Cardiac muscle cell (in vitro differentiated cells and primary cell): ENCODE data around the gene PRAMEF15. TPM values are rescaled to one million over a fixed set of nuclear protein-coding genes. Genes with fewer than 3 reads are reported as not detected.
"Not testable (repeated sequence)": the region's sequence is repeated elsewhere in the genome, so short reads cannot be mapped to it uniquely, and the experiment has no call there.

Experiments
- DNase-seq, 2 donors: peaks; one replicate each; pipeline versions ENCODE4 v3.0.0 to v3.0.0-alpha.2; 2010 to 2017; ENCODE audit warnings: low read depth in 1 of 2, low spot score in 1 of 2
- H3K27ac ChIP-seq: fragments of 200-600 bp; sonication (generic); 2 replicates; pipeline ENCODE4 v1.5.1; 2016
- H3K27me3 ChIP-seq: fragments of 200-600 bp; sonication (generic); 2 replicates; pipeline ENCODE4 v1.6.0; 2016; ENCODE audit warnings: control low read depth
- H3K36me3 ChIP-seq: fragments of 200-600 bp; sonication (generic); 2 replicates; pipeline ENCODE4 v1.5.1; 2016; ENCODE audit warnings: control low read depth
- H3K4me1 ChIP-seq: fragments of 200-600 bp; sonication (generic); 2 replicates; pipeline ENCODE4 v1.8.1; 2017; ENCODE audit warnings: low read depth, mild to moderate bottlenecking, mixed run types
- H3K4me3 ChIP-seq: fragments of 200-600 bp; sonication (generic); 2 replicates; pipeline ENCODE4 v1.5.1; 2016; ENCODE audit warnings: mild to moderate bottlenecking
- H3K9me3 ChIP-seq: fragments of 200-600 bp; sonication (generic); 2 replicates; pipeline ENCODE4 v1.5.1; 2017; ENCODE audit warnings: low read depth, mild to moderate bottlenecking, control low read depth
- CTCF ChIP-seq: IDR thresholded peaks from 2 replicates; pipeline ENCODE4 v1.5.1; 2012; ENCODE audit warnings: low read depth, mild to moderate bottlenecking, low read length
- polyA plus RNA-seq: library from polyadenylated mRNA; unstranded; fragments of >200 nt; fragmentation: Nextera tagmentation; extraction: Ambion mirVana; gene quantifications from 2 replicates; pipeline ENCODE4 v1.2.1, GENCODE V29; 2016
- total RNA-seq: library from RNA; depleted of rRNA; stranded (reverse); fragments of >200 nt; gene quantifications from 2 replicates; pipeline ENCODE4 v1.2.3, GENCODE V29; 2016

PRAMEF15 gene
- total and polyA plus RNA-seq, 2 experiments from 2014 or later = not detected

- not testable (repeated sequence) for H3K9me3 ChIP-seq, H3K4me3 ChIP-seq, H3K4me1 ChIP-seq, H3K27me3 ChIP-seq, H3K36me3 ChIP-seq, H3K27ac ChIP-seq
- TF ChIP-seq CTCF = peak; percentile 46
- peak; percentile 60 to 64 for DNase-seq
These were observed 41.4 kb downstream of the PRAMEF15 start for GRCh38 chr1:13356774-13357173.

GRCh38 chr1:13362364-13362763 lies 47.0 kb downstream of the PRAMEF15 start:
- H3K9me3 ChIP-seq, H3K4me1 ChIP-seq, H3K4me3 ChIP-seq: not testable (repeated sequence)

GRCh38 chr1:13364928-13365327 lies 49.5 kb downstream of the PRAMEF15 start:
- not testable (repeated sequence) for H3K9me3 ChIP-seq, H3K27ac ChIP-seq, H3K27me3 ChIP-seq, H3K36me3 ChIP-seq, DNase-seq, H3K4me3 ChIP-seq, H3K4me1 ChIP-seq

More at GRCh38 chr1:13362364-13362763, 47.0 kb downstream of the PRAMEF15 start:
- H3K27ac ChIP-seq, DNase-seq, H3K27me3 ChIP-seq, H3K36me3 ChIP-seq: not testable (repeated sequence)

GRCh38 chr1:13366536-13366935 lies 51.2 kb downstream of the PRAMEF15 start:
- not testable (repeated sequence) for H3K36me3 ChIP-seq, H3K4me1 ChIP-seq, H3K9me3 ChIP-seq, H3K4me3 ChIP-seq, H3K27ac ChIP-seq, DNase-seq, H3K27me3 ChIP-seq

- H3K4me3 ChIP-seq, H3K9me3 ChIP-seq, H3K4me1 ChIP-seq, H3K27me3 ChIP-seq, H3K36me3 ChIP-seq, H3K27ac ChIP-seq: not testable (repeated sequence)
- DNase-seq = peak in 1 of 2 donors; percentile 3
These were observed 53.2 kb downstream of the PRAMEF15 start for GRCh38 chr1:13368544-13368943.

Other genes with a start within 250 kb of the PRAMEF15 start
- not detected in 2 replicates for gene PRAMEF25, start 244.8 kb upstream of the PRAMEF15 start, total RNA-seq
- gene PRAMEF25, start 244.8 kb upstream of the PRAMEF15 start, polyA plus RNA-seq = not detected in 2 replicates
- gene HNRNPCL2, start 198.7 kb upstream of the PRAMEF15 start, total RNA-seq = not detected in 2 replicates
- not detected in 2 replicates for gene HNRNPCL2, start 198.7 kb upstream of the PRAMEF15 start, polyA plus RNA-seq
- not detected in 2 replicates for gene PRAMEF26, start 159.6 kb upstream of the PRAMEF15 start, total RNA-seq
- gene PRAMEF26, start 159.6 kb upstream of the PRAMEF15 start, polyA plus RNA-seq = not detected in 2 replicates
- not detected in 2 replicates for gene HNRNPCL4, start 149.9 kb upstream of the PRAMEF15 start, total RNA-seq
- gene HNRNPCL4, start 149.9 kb upstream of the PRAMEF15 start, polyA plus RNA-seq = not detected in 2 replicates
- not detected in 2 replicates for gene PRAMEF9, start 143.7 kb upstream of the PRAMEF15 start, total RNA-seq
- not detected in 2 replicates for gene PRAMEF9, start 143.7 kb upstream of the PRAMEF15 start, polyA plus RNA-seq
- not detected in 2 replicates for gene PRAMEF13, start 114.2 kb upstream of the PRAMEF15 start, total RNA-seq
- not detected in 2 replicates for gene PRAMEF13, start 114.2 kb upstream of the PRAMEF15 start, polyA plus RNA-seq
- not detected in 2 replicates for gene PRAMEF18, start 89.4 kb upstream of the PRAMEF15 start, total RNA-seq
- gene PRAMEF18, start 89.4 kb upstream of the PRAMEF15 start, polyA plus RNA-seq = not detected in 2 replicates
- gene PRAMEF5, start 61.4 kb upstream of the PRAMEF15 start, total RNA-seq = not detected in 2 replicates
- not detected in 2 replicates for gene PRAMEF5, start 61.4 kb upstream of the PRAMEF15 start, polyA plus RNA-seq
- gene PRAMEF8, start 30.4 kb upstream of the PRAMEF15 start, total RNA-seq = not detected in 2 replicates
- not detected in 2 replicates for gene PRAMEF8, start 30.4 kb upstream of the PRAMEF15 start, polyA plus RNA-seq
- gene PRAMEF33, start 12.0 kb upstream of the PRAMEF15 start, total RNA-seq = not detected in 2 replicates
- gene PRAMEF33, start 12.0 kb upstream of the PRAMEF15 start, polyA plus RNA-seq = not detected in 2 replicates
- gene PRAMEF14, start 31.6 kb downstream of the PRAMEF15 start, total RNA-seq = not detected in 2 replicates
- not detected in 2 replicates for gene PRAMEF14, start 31.6 kb downstream of the PRAMEF15 start, polyA plus RNA-seq
- gene PRAMEF19, start 56.4 kb downstream of the PRAMEF15 start, total RNA-seq = not detected in 2 replicates
- gene PRAMEF19, start 56.4 kb downstream of the PRAMEF15 start, polyA plus RNA-seq = not detected in 2 replicates
- not detected in 2 replicates for gene PRAMEF17, start 74.1 kb downstream of the PRAMEF15 start, total RNA-seq
- not detected in 2 replicates for gene PRAMEF17, start 74.1 kb downstream of the PRAMEF15 start, polyA plus RNA-seq
- not detected in 2 replicates for gene PRAMEF20, start 94.9 kb downstream of the PRAMEF15 start, total RNA-seq
- gene PRAMEF20, start 94.9 kb downstream of the PRAMEF15 start, polyA plus RNA-seq = not detected in 2 replicates
- not detected in 2 replicates for gene LRRC38, start 198.4 kb downstream of the PRAMEF15 start, total RNA-seq
- 0.42 TPM in 1 of 2 replicates, not detected in the other for gene LRRC38, start 198.4 kb downstream of the PRAMEF15 start, polyA plus RNA-seq